ENCODE data around the gene NKAIN2. TPM values are rescaled to one million over a fixed set of nuclear protein-coding genes. Genes with fewer than 3 reads are reported as not detected.
"Not testable (repeated sequence)": the region's sequence is repeated elsewhere in the genome, so short reads cannot be mapped to it uniquely, and the experiment has no call there.

The NKAIN2 gene
- polyA plus RNA-seq, 3 donors: 14.5 to 20.0 (median 18.8) TPM

DNA sequence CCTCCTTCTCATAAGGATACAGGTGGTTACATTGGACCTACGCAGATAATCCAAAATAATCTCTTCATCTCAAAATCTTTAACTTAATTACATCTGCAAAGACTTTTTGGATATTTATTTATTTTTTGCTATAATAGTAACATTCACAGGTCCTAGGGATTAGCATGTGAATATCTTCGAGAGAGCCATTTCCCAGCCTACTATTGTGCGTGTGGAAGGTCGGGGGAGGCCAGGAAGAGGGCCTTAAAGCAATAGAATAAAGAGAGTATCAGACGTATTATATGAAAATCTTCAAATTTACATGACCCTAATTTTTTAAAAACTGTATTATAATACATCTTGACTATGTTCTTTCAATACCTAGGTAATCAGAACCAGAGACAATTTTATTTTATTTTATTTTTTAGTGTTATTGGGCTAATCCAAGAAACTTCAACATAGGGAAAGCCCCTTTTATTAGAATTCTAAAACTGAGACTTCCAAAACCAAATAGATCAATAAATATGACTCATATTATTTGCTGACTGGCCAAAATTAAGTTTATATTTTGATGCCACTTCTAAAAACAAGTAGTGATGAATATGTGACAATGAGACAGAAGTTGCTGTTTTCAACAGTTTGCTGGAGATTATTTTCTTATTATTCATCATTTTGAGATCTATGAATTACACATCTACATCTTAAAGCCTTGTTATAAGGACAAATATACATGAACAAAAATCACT is 536.1 kb downstream of the NKAIN2 start:
- no peak for DNase-seq (ENCODE audit: extremely low read depth in 1 of 11, low read depth in 9 of 11, low spot score in 4 of 11)

DNA sequence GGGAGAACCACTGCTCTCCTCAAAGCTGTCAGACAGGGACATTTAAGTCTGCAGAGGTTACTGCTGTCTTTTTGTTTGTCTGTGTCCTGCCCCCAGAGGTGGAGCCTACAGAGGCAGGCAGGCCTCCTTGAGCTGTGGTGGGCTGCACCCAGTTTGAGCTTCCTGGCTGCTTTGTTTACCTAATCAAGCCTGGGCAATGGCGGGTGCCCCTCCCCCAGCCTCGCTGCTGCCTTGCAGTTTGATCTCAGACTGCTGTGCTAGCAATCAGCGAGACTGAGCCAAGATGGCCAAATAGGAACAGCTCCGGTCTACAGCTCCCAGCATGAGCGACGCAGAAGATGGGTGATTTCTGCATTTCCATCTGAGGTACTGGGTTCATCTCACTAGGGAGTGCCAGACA is 544.7 kb downstream of the NKAIN2 start:
- DNase-seq (ENCODE audit: extremely low read depth in 1 of 11, low read depth in 9 of 11, low spot score in 4 of 11): not testable (repeated sequence)

GRCh38 chr6:124355146-124355545 is 551.5 kb downstream of the NKAIN2 start:
- DNase-seq (ENCODE audit: extremely low read depth in 1 of 11, low read depth in 9 of 11, low spot score in 4 of 11): no peak

DNA sequence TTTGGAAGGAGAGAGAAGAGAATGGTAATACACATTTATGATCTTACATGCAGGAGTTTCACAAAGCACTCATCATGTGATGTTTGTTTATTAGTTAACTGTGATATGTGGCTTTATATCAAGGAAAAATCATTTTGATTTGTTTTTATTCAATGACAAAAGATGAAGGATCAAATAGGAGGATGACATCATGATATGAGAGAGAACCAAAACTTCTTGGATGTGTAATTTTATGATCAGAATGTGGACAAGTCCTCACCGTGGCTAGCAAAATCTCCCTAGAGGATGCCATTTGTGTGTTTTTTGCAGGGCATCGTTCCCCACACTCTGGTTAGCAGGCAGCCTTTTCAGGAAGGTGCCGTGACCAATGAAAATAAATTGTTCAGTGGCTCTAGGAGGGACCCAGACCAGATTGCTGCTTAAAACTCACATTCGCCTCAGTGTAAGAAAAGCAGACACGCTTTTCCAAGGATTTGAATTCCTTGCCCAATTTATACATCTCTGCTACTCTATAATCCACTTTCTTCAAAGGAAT is 552.7 kb downstream of the NKAIN2 start:
- DNase-seq (ENCODE audit: extremely low read depth in 1 of 11, low read depth in 9 of 11, low spot score in 4 of 11): no peak

DNA sequence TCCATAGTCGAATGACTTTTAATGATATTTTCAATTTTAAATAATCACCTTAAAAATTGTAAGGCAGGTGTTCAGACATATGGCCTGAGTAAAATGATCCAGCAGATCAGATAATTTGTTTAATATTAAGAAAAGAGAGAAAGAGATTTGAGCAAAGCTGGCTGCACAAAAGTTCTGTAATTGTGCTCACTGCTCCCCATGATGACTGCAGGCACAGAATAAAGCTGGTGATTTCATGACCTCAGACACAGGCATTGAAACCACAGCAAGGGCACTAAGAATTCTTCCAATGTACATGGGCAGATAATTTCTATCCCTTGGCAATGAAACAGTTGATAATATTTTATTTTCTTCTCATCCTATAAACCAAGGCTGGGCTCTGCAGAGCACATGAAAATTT is 553.1 kb downstream of the NKAIN2 start:
- DNase-seq (ENCODE audit: extremely low read depth in 1 of 11, low read depth in 9 of 11, low spot score in 4 of 11): no peak

DNA sequence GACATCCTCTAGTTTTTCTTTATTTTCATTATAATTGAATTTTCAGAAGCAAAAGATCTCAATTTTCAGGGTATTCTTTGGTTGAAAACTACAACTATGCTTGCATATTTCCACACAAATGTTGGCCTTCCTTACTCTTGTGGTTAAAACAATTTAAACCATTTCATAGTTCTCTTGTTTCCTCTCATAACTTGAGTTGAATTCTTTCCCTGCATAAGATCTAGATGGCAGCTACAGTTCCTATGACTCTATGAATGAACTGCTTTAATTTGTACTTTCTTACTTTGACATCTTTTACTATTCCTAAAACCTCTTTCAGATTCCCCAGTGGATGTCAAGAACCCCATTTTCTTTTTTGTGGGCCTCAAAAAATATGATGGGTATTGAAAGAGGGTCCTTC is 564.5 kb downstream of the NKAIN2 start:
- DNase-seq (ENCODE audit: extremely low read depth in 1 of 11, low read depth in 9 of 11, low spot score in 4 of 11): no peak

DNA sequence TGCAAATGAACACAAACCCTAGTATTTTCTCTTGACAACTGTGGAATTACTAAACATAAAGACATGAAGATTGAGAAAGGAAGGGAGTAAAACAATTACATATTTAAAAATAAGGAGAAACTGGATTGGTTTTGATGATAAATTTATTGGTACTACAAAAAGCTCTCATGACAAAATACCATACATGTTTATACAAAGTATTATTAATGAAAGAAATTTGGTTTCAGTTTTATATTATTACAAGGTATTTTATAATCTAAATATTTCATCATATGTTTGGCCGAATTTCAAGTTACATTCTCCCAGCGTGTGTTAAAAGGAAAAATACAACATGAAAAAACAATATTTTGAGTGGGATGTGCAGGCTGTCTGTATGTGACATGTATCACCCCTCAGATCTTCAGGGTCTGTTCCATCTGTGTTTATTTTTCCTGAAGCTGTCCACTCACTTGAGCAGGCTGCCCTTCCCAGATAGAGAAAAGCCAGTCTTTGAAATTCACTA is 568.4 kb downstream of the NKAIN2 start:
- DNase-seq (ENCODE audit: extremely low read depth in 1 of 11, low read depth in 9 of 11, low spot score in 4 of 11): no peak

DNA sequence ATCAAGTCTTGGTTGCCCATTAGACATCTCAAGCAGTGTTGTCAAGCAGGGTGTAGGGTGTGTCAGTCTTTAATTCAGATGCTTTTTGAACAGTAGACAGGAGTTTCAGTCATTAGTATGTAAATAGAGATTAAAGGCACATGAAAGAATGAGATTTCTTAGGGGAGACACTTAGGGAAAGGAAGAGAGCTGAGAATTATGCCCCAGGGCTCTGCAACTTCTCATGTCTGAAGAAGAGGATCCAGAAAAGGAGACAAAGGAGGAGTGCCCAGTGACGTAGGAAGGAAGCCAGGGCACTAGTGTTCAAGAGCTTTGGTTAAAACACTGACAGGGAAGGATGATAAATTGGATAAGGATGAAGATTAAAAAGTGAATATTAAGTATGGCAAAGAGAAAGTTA is 569.7 kb downstream of the NKAIN2 start:
- DNase-seq (ENCODE audit: extremely low read depth in 1 of 11, low read depth in 9 of 11, low spot score in 4 of 11): no peak

DNA sequence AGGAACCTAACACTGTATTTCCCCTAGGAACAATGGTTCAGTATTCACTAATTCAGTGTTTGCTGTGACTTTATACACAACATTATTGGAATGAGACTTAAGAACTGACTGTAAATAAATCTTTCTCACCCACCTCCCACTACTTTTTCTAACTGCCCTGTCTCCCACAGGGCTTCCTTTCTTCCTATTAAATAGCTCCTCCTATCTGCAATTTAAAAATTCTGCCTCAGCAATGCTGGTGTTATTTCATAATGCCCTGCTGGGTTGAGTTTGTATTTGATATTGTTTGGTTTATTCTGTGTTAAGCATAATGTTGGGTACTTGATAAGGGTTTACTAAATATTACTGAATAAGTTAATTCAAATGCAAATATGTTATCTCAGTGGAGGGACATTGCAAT is 585.5 kb downstream of the NKAIN2 start:
- no peak for DNase-seq (ENCODE audit: extremely low read depth in 1 of 11, low read depth in 9 of 11, low spot score in 4 of 11)

- DNase-seq (ENCODE audit: extremely low read depth in 1 of 11, low read depth in 9 of 11, low spot score in 4 of 11): no peak
These were observed 589.9 kb downstream of the NKAIN2 start for GRCh38 chr6:124393536-124393935.

DNA sequence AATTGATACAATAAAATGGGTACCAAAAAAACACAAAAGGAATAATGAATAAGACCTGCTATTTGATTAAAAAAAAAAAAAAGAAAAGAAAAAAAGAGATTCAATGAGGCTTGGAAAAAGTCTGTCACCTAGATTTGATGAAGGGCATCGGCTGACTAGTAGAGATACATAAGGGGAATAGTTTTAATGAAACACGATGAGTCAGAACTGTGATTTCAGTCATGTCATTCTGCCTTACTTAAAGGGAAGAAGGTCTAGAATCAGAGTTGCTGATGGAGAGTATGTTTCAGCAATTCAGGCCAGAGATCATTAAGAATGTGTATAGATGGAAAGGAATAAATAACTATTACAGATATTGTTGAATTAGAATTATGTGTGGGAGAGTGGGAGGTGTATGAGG is 592.7 kb downstream of the NKAIN2 start:
- DNase-seq (ENCODE audit: extremely low read depth in 1 of 11, low read depth in 9 of 11, low spot score in 4 of 11): no peak

GRCh38 chr6:124400261-124400999 is 596.8 kb downstream of the NKAIN2 start:
- no peak for DNase-seq (ENCODE audit: extremely low read depth in 1 of 11, low read depth in 9 of 11, low spot score in 4 of 11)

DNA sequence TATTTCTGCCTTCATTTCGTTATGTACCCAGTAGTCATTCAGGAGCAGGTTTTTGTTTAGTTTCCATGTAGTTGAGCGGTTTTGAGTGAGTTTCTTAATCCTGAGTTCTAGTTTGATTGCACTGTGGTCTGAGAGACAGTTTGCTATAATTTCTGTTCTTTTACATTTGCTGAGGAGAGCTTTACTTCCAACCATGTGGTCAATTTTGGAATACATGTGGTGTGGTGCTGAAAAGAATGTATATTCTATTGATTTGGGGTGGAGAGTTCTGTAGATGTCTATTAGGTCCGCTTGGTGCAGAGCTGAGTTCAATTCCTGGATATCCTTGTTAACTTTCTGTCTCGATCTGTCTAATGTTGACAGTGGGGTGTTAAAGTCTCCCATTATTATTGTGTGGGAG is 606.8 kb downstream of the NKAIN2 start:
- DNase-seq (ENCODE audit: extremely low read depth in 1 of 11, low read depth in 9 of 11, low spot score in 4 of 11): not testable (repeated sequence)

GRCh38 chr6:124412657-124413056 is 609.0 kb downstream of the NKAIN2 start:
- not testable (repeated sequence) for DNase-seq (ENCODE audit: extremely low read depth in 1 of 11, low read depth in 9 of 11, low spot score in 4 of 11)

DNA sequence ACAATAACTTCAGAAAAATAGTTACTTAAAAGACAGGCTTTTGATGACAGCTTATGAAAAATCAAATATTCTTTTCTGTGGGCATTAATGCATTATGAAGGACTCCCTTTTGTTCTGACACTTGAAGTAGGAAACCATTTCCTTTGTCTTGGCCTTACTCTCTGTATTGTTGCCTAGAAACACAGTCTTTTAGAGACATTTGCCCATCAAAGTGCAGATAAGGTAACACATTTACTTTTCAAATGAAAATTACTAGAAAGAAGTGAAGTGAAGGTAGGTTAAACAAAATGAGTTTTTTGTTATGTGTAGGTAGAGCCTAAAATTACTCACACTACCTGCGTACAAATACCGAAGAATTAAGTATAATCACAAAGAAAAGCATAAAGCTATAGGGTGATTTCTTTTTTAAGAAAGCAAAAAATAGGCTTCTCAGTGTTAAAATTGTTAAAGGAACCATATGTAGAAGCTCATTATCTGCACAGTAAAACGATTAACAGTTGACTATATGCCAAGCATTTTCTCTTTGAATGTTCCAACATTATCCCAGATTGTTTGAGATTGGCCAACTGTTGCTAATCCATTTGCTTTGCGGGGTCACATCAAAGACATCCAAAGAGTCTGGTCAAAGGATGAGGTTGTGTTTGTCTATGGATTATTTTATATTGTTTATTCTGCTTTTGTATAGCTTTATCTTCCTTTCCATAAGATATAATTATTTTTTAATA is 616.6 kb downstream of the NKAIN2 start:
- peak in 10 of 11 donors; percentile 13 to 68 (median 32) for DNase-seq (ENCODE audit: extremely low read depth in 1 of 11, low read depth in 9 of 11, low spot score in 4 of 11)

GRCh38 chr6:124423621-124424020 is 620.0 kb downstream of the NKAIN2 start:
- DNase-seq (ENCODE audit: extremely low read depth in 1 of 11, low read depth in 9 of 11, low spot score in 4 of 11): no peak

- DNase-seq (ENCODE audit: extremely low read depth in 1 of 11, low read depth in 9 of 11, low spot score in 4 of 11): no peak
These were observed 627.2 kb downstream of the NKAIN2 start for GRCh38 chr6:124430740-124431318.

DNA sequence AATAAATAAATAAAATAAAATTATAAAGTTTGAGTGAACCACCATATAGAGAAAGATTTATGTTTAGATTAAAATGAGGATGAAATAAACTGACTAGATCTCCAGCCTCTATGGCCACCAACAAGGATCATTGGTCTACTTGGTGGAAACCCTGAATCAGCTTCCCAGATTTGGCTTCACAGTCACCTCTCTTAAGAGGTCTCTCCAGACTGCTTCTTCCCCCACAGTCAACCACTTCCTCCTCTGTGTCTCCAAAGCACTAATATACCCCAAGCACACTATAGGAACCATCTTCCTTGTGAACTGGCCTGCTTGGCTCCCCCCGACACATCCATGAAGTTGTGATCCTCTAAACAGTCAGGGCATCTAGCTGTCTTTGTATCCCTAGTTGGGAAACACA is 629.0 kb downstream of the NKAIN2 start:
- DNase-seq (ENCODE audit: extremely low read depth in 1 of 11, low read depth in 9 of 11, low spot score in 4 of 11): no peak
